HG03097 (cell line): Measurements from ENCODE around the gene NCS1.

Source experiments
- ATAC-seq: cut with Tn5 transposase; IDR thresholded peaks from one replicate; pipeline ENCODE4 v1.9.1; 2021; ENCODE audit not compliant: unreplicated experiment, low FRiP score

The NCS1 gene

GRCh38 chr9:130284690-130285089 is 112.5 kb downstream of the NCS1 start:
- no peak for ATAC-seq

GRCh38 chr9:130285271-130285670 is 113.1 kb downstream of the NCS1 start:
- no peak for ATAC-seq

- no peak for ATAC-seq
These were observed 114.0 kb downstream of the NCS1 start for GRCh38 chr9:130286072-130286770.
